Coronary artery (tissue), 2 donors: ENCODE results near the gene PAPOLA.

Experiments used
- DNase-seq: peaks from one replicate; pipeline ENCODE4 v3.0.0-alpha.2; 2017; ENCODE audit warnings: low spot score
- H3K27ac ChIP-seq, 2 donors: fragments of 200-600 bp; sonication (generic); one replicate each; pipeline ENCODE4 v1.5.1; 2016 to 2019
- H3K4me3 ChIP-seq: fragments of 200-600 bp; sonication (generic); 2 replicates; pipeline ENCODE4 v1.5.1; 2016; ENCODE audit warnings: mild to moderate bottlenecking, moderate library complexity
- CTCF ChIP-seq: fragments of 200-600 bp; sonication (generic); IDR thresholded peaks from one replicate; pipeline ENCODE4 v1.5.1; 2019; ENCODE audit warnings: antibody characterized with exemption

PAPOLA gene

GRCh38 chr14:96599076-96599475 is 96.9 kb downstream of the PAPOLA start:
- DNase-seq = no peak
- H3K27ac ChIP-seq = no peak overlapping the region
- no peak for TF ChIP-seq CTCF
- H3K4me3 ChIP-seq = no peak overlapping the region

- no peak overlapping the region for H3K27ac ChIP-seq
- no peak overlapping the region for H3K4me3 ChIP-seq
- no peak for TF ChIP-seq CTCF
- no peak for DNase-seq
Measured at GRCh38 chr14:96602186-96602585, 100.0 kb downstream of the PAPOLA start.

GRCh38 chr14:96603350-96604255 is 101.4 kb downstream of the PAPOLA start:
- Histone ChIP-seq H3K27ac (no peak overlapping the region), H3K4me3 (no peak overlapping the region)
- no peak for TF ChIP-seq CTCF
- DNase-seq = no peak

GRCh38 chr14:96614481-96614881 is 112.3 kb downstream of the PAPOLA start:
- no peak for DNase-seq
- Histone ChIP-seq H3K4me3 (no peak overlapping the region), H3K27ac (no peak overlapping the region)
- TF ChIP-seq CTCF = no peak

GRCh38 chr14:96616161-96616721 is 114.1 kb downstream of the PAPOLA start:
- no peak for TF ChIP-seq CTCF
- DNase-seq = no peak
- no peak overlapping the region for H3K27ac ChIP-seq
- no peak overlapping the region for H3K4me3 ChIP-seq
